K562 (cell line): Measurements from ENCODE around the gene AGPAT3. TPM values are rescaled to one million over a fixed set of nuclear protein-coding genes. Genes with fewer than 3 reads are reported as not detected.
A peak's percentile ranks its signal among the peaks of the same experiment; 100 is the strongest.

Experiments used
- CBX3 ChIP-seq, 2 experiments: IDR thresholded peaks; 1 replicate in 1 of 2; 2 replicates in 1 of 2; pipeline ENCODE4 v1.6.1; 2012; ENCODE audit warnings: inconsistent platforms in 2 of 2, low read length in 2 of 2, borderline replicate concordance in 1 of 2, control low read depth in 1 of 2
- CHCHD3 ChIP-seq: fragments of 250-450 bp; sonication (Bioruptor Pico); IDR thresholded peaks from 2 replicates; pipeline ENCODE4 v2.1.2; 2022; ENCODE audit warnings: mild to moderate bottlenecking
- FIP1L1 ChIP-seq: fragments of 200-400 bp; formaldehyde crosslinking; IDR thresholded peaks from 2 replicates; pipeline ENCODE4 v1.6.1; 2018; ENCODE audit warnings: mild to moderate bottlenecking, low read depth, low read length; ENCODE audit not compliant: poor library complexity, severe bottlenecking
- MYC ChIP-seq, 2 experiments: fragments of 250-450 bp in 1 of 2; sonication (Bioruptor Pico) in 1 of 2; IDR thresholded peaks; 2 replicates each; pipeline versions ENCODE4 v1.5.1 to v1.6.1; 2012 to 2021; ENCODE audit warnings: low read depth in 2 of 2, borderline replicate concordance in 1 of 2, improper control_type of control experiment in 1 of 2, low read length in 1 of 2, mild to moderate bottlenecking in 1 of 2, moderate library complexity in 1 of 2
- NR4A1 ChIP-seq, 2 experiments: fragments of 250-450 bp in 1 of 2; fragments of 450-650 bp in 1 of 2; sonication (Bioruptor Pico) in 1 of 2; IDR thresholded peaks; 2 replicates each; pipeline versions ENCODE4 v1.4.0 to v1.6.1; 2016 to 2020; ENCODE audit warnings: mild to moderate bottlenecking in 2 of 2, missing compliant biosample characterization in 1 of 2, missing genetic modification characterization in 1 of 2, moderate library complexity in 1 of 2
- YY1 ChIP-seq, 3 experiments: IDR thresholded peaks; 2 replicates each; pipeline ENCODE4 v1.6.1; 2011; ENCODE audit warnings: low read length in 2 of 3, mild to moderate bottlenecking in 2 of 3, moderate library complexity in 2 of 3, borderline replicate concordance in 1 of 3, control low read depth in 1 of 3, low read depth in 1 of 3; ENCODE audit not compliant: insufficient read depth in 3 of 3, insufficient replicate concordance in 2 of 3, control insufficient read depth in 1 of 3, insufficient read length in 1 of 3; ENCODE audit errors: extremely low read depth in 1 of 3
- ZNF76 ChIP-seq: fragments of 250-450 bp; sonication (Bioruptor Pico); IDR thresholded peaks from 2 replicates; pipeline ENCODE4 v1.4.0; 2020; ENCODE audit warnings: mild to moderate bottlenecking, moderate library complexity, borderline replicate concordance
- polyA plus RNA-seq, 8 experiments: library from polyadenylated mRNA; depleted of rRNA in 4 of 8; stranded (reverse) in 5 of 8; unstranded in 3 of 8; fragments of >200 nt; fragmentation: Nextera tagmentation in 2 of 8; fragmentation: Illumina TruSeq in 1 of 8; extraction: Ambion mirVana in 2 of 8; extraction: Trizol in 1 of 8; gene quantifications; 2 replicates each; pipeline versions ENCODE4 v1.2.1 to v1.2.3, GENCODE V29; 2011 to 2014; ENCODE audit warnings: inconsistent platforms in 1 of 8, missing spikeins in 1 of 8
- total RNA-seq, 7 experiments: library from RNA; depleted of rRNA in 6 of 7; stranded (reverse); fragments of >200 nt in 6 of 7; fragmentation: Illumina TruSeq in 2 of 7; extraction: Trizol in 2 of 7; gene quantifications; 2 replicates each; pipeline versions ENCODE4 v1.2.1 to v1.2.3, GENCODE V29; 2011 to 2021; ENCODE audit warnings: low replicate concordance in 1 of 7
- TF ChIP-seq, protein P1 (sequence below), 3 experiments: IDR thresholded peaks in 2 of 3; conservative IDR thresholded peaks in 1 of 3; 2 replicates each; pipeline ENCODE4 v1.5.1; 2011 to 2012; ENCODE audit warnings: low read length in 3 of 3, mild to moderate bottlenecking in 3 of 3, control low read depth in 2 of 3, improper control_type of control experiment in 1 of 3, inconsistent platforms in 1 of 3, low read depth in 1 of 3, mixed read lengths in 1 of 3, moderate library complexity in 1 of 3; ENCODE audit not compliant: insufficient read depth in 2 of 3
- TF ChIP-seq, protein P2 (sequence below), 2 experiments: fragments of 450-650 bp in 1 of 2; sonication (generic) in 1 of 2; formaldehyde crosslinking in 1 of 2; IDR thresholded peaks; 2 replicates each; pipeline versions ENCODE4 v1.7.1 to v1.9.0; 2016 to 2022; ENCODE audit warnings: inconsistent platforms in 1 of 2, mild to moderate bottlenecking in 1 of 2, missing genetic modification reagents in 1 of 2

AGPAT3 gene
- total and polyA plus RNA-seq, 9 of the 15 experiments (the other 6 are each of a cell fraction or from before 2014, with no cell fraction given), result 1.5 to 88.4 (median 35.7) TPM

DNA sequence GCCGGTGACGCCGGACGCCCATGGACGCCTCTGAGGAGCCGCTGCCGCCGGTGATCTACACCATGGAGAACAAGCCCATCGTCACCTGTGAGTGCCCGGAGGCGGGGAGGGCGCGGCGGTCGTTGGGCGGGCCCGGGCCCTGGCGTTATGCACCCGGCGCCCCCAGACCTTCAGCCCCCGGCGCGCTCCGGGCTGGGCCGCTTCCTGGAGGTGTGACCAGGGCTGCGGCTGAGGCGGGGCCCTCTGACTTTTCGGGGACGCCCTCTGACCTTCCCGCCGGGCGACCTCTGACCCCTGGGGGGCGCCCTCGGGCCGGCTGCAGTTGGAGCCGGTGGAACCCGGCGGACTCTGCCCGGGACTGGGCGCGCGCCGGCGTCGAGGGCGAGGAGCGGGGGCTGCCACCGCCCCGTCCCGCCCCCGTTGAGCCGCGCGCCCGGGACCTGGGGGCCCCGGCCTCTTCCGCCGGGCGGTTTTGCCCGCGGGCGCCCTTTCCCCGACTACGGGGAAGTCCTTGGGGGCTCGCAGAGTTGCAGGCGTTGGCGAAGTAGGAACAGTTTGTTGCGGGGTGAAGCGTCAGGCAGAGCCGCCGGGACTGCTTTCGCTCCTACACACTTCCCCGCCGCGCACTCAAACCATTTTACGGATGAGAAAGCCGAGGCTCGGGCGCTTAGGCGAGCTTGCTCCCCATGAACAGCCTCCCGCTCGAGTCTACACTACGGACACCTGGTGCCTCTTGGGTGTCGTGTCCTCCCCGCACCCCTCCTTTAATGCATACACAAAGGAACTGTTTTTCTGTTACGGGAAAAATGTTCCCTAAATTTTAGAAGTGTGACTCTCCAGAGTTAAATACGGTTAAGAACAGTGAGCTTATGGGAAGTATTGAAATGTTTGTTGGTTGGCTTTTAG, 147.7 kb downstream of the AGPAT3 start (continued):
- TF ChIP-seq, protein P1, sequence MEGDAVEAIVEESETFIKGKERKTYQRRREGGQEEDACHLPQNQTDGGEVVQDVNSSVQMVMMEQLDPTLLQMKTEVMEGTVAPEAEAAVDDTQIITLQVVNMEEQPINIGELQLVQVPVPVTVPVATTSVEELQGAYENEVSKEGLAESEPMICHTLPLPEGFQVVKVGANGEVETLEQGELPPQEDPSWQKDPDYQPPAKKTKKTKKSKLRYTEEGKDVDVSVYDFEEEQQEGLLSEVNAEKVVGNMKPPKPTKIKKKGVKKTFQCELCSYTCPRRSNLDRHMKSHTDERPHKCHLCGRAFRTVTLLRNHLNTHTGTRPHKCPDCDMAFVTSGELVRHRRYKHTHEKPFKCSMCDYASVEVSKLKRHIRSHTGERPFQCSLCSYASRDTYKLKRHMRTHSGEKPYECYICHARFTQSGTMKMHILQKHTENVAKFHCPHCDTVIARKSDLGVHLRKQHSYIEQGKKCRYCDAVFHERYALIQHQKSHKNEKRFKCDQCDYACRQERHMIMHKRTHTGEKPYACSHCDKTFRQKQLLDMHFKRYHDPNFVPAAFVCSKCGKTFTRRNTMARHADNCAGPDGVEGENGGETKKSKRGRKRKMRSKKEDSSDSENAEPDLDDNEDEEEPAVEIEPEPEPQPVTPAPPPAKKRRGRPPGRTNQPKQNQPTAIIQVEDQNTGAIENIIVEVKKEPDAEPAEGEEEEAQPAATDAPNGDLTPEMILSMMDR (IDR thresholded peaks at IDR 0.05 in 2 of 3, conservative IDR thresholded peaks at IDR 0.05 in 1 of 3; ENCODE audit: insufficient read depth in 2 of 3, low read depth in 1 of 3, low read length in 3 of 3), result peak; percentile 65 to 82 (median 72)
- TF ChIP-seq ZNF76 (CRISPR knock-in tag) (peak; percentile 20; the same call in 1 of the 2 replicates), MYC (IDR thresholded peaks at IDR 0.05; ENCODE audit: low read depth, low read length) (peak; percentile 48), MYC (CRISPR knock-in tag; IDR thresholded peaks at IDR 0.05; ENCODE audit: borderline replicate concordance, low read depth) (no peak), FIP1L1 (peak; percentile 71), NR4A1 (CRISPR knock-in tag; IDR thresholded peaks at IDR 0.05) (no peak), NR4A1 (tag; IDR thresholded peaks at IDR 0.05) (peak; percentile 71), YY1 (IDR thresholded peaks at IDR 0.05; ENCODE audit: borderline replicate concordance in 1 of 3, control insufficient read depth in 1 of 3, extremely low read depth in 1 of 3, insufficient read depth in 3 of 3, insufficient read length in 1 of 3, insufficient replicate concordance in 2 of 3, low read depth in 1 of 3, low read length in 2 of 3) (no peak), CHCHD3 (CRISPR knock-in tag) (no peak), CBX3 (IDR thresholded peaks at IDR 0.05; ENCODE audit: borderline replicate concordance in 1 of 2, low read length in 2 of 2) (0 out of 3 replicates have a peak, but pooled peaks of 1 of the 2 experiments have one; percentile 7)
- TF ChIP-seq, protein P2, sequence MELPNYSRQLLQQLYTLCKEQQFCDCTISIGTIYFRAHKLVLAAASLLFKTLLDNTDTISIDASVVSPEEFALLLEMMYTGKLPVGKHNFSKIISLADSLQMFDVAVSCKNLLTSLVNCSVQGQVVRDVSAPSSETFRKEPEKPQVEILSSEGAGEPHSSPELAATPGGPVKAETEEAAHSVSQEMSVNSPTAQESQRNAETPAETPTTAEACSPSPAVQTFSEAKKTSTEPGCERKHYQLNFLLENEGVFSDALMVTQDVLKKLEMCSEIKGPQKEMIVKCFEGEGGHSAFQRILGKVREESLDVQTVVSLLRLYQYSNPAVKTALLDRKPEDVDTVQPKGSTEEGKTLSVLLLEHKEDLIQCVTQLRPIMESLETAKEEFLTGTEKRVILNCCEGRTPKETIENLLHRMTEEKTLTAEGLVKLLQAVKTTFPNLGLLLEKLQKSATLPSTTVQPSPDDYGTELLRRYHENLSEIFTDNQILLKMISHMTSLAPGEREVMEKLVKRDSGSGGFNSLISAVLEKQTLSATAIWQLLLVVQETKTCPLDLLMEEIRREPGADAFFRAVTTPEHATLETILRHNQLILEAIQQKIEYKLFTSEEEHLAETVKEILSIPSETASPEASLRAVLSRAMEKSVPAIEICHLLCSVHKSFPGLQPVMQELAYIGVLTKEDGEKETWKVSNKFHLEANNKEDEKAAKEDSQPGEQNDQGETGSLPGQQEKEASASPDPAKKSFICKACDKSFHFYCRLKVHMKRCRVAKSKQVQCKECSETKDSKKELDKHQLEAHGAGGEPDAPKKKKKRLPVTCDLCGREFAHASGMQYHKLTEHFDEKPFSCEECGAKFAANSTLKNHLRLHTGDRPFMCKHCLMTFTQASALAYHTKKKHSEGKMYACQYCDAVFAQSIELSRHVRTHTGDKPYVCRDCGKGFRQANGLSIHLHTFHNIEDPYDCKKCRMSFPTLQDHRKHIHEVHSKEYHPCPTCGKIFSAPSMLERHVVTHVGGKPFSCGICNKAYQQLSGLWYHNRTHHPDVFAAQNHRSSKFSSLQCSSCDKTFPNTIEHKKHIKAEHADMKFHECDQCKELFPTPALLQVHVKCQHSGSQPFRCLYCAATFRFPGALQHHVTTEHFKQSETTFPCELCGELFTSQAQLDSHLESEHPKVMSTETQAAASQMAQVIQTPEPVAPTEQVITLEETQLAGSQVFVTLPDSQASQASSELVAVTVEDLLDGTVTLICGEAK (IDR thresholded peaks at IDR 0.05), result peak; percentile 79
- TF ChIP-seq, protein P2 (CRISPR knock-in tag; IDR thresholded peaks at IDR 0.05), result no peak
